Stimulated activated CD4-positive, alpha-beta T cell treated with anti-CD3 and anti-CD28 coated beads, Interleukin-1b, Interleukin-23, amount 100 ng/mL, for 48 hours (primary cell): ENCODE results near the gene CDK10.
A peak's percentile ranks its signal among the peaks of the same experiment; 100 is the strongest.
"Not testable (repeated sequence)": the region's sequence is repeated elsewhere in the genome, so short reads cannot be mapped to it uniquely, and the experiment has no call there.

ENCODE experiments used
- DNase-seq: peaks from one replicate; pipeline ENCODE4 v3.0.0-alpha.2; 2020

CDK10 gene

GRCh38 chr16:89697161-89697615 is 10.7 kb downstream of the CDK10 start:
- DNase-seq = no peak

GRCh38 chr16:89697616-89698331 is 11.3 kb downstream of the CDK10 start:
- DNase-seq = no peak

- DNase-seq = not testable (repeated sequence)
Measured at GRCh38 chr16:89698717-89699116, 12.2 kb downstream of the CDK10 start.

GRCh38 chr16:89699629-89700099 is 13.2 kb downstream of the CDK10 start:
- not testable (repeated sequence) for DNase-seq

DNA sequence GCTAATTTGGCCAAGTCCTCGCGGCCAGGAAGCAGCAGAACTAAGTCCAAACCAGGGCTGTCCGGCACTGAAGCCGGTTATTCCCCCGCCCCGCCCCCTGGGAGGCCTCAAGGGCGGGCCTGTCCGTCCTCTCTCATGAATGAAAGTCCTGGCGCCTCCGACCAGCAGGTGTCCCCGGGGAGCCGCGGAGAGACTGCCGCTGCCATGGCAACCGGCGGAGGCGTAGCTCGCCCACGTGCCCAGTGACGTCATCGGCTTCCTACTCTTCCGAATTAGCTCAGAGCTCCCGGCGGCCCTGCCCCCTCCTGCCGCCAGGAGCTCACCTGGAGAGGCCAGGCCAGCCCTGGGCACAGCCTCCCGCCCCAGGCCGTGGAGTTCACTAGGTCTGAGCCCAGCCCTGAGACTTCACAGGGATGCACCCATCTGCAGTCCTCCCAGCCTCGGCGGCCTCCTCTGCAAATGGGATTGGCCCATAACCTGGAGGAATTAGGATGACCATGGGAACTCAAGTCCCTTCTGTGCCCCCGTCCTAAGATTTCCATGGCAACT is 13.7 kb downstream of the CDK10 start:
- peak; percentile 96 for DNase-seq

DNA sequence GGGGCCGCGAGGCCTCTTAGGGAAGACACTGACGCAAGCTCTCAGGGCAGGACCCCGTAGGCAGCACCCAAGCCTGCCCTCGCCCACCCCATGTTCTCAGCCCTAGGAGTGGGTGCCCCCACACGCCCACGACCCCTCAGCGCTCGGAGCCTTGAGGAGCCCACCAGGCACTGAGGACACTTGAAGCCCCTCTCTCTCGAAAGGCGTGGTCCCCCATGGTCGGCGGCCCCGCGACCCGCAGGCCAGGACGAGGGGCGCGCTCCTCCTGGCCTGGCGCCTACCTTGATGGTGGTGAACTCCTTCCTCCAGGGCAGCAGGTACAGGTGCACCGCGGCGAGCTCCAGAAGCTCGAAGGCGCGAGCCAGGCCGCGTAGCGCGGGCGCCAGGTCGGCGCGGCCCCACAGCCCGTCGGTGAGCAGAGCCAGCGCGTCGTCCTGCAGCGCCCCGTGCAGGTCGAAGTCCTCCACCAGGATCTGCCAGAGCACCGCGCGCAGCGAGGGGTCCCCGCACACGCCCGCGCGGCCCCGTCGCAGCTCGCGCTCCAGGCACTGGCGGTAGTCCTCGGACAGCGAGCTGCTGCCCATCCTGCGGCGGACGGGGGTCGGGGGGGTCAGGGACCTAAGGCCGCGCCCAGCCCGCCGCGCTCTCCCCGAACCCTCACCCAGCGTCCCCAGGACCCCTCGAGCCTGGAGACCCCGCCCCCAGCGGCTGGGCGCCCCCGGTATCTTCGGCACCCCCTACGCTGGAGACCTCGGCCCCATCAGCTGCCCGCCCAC is 14.3 kb downstream of the CDK10 start:
- peak; percentile 62 for DNase-seq

DNA sequence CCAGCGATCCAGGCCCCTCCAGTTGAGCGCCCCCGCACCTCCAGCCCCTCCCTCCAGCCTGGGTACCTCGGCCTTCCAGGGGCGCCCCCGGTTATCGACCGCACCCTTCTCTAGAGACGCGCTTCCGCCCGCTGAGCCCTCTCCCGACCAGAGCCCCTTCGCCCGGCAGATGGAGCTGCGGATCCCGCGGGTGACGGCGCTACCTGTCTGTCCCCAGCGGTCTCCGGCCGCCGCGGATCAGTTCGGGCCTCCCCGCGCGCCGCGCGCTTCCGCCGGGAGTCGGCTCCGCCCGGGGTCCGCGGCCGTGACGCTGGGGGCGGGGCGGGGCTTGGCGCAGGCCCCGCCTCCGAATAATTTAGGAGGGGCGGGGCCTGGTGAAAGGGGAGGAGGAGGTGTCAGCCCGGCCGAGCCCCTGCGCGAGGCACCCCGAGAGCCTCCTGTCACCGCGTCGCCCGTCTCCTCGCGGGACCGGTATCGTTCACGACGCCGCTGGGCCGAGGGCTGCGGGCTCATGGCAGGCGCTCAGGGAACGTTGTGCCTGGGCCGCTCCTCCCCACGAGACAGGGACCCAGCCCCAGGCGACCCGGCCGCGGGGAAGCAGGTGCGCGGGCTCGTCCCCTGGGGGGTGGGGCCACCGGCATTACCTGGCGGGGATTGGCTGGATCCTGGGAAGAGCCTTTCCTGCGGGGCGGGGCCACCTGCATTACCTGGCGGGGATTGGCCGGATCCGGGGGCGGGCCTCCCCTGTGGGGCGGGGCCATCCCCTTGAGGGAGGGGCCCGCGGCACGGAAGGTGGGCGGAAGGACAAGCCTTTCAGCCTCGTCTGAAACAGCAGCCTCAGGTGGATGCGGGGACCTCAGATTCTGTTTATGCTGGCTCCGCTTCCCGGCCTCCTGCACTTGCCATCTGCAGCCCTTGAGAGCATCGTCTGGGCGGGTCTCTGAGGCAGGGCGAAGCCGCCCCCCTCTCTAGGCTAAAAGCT is 15.2 kb downstream of the CDK10 start, which contains the start of gene SPATA2L:
SPATA2L (minus strand) TSS at position 281 of the 982 bp plus-strand sequence. CDS start 473 bp downstream, outside the sequence.
- DNase-seq = peak; percentile 97

- DNase-seq = no peak
Measured at GRCh38 chr16:89704281-89704680, 17.8 kb downstream of the CDK10 start.

DNA sequence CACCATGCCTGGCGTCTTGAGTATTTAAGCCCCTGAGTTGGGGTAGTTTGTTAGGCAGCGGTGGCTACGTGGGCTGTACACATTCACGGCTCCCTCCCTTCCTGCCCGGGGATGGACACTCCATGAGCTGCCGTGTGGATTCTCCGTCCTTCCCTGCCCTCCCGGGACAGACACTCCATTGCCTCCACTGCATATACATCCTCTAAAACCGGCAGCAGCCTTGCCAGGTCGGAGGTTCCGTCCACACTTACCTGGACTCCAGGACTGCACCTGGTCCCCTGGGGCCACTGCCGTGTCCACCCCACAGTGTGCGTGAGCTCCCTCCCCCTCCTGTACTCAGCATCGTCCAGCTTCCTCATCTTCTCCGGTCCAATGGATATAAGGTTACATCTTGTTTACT is 18.5 kb downstream of the CDK10 start:
- no peak for DNase-seq

DNA sequence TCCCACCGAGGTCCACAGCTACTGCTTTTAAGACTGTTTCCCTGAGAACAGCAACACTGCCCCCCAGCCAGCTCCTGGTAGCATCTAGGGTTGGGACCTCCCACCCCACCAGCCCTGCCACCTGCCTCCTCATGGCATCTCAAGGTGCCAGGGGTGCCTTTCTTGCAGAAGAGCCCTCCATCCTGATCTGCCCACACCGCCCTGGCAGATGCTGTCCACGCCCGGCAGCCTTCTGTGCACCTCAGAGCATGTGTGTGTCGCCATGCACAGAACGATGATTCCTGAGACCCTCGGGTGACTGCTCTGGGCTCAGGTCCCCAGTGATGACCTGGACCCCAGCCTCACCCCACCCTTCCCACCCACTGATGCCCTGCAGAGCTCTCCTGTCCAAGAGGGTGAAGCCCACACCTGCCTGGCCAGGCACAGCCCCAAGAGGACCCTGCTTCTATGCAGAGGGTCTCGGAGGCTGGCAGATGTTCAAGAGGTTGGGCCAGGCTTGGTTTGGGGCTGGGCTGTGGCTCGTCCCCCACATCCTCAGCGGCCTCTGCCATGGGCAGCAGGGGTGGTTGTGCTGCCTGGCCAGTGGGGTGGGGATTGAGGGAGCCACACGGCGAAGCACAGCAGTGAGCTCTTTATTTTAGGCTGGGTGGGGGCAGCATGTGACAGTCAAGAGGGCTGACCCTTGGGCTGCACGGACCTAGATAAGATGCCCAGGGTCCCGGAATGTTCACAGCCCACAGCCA is 20.2 kb downstream of the CDK10 start:
- DNase-seq = no peak

GRCh38 chr16:89707695-89708094 is 21.2 kb downstream of the CDK10 start:
- no peak for DNase-seq

DNA sequence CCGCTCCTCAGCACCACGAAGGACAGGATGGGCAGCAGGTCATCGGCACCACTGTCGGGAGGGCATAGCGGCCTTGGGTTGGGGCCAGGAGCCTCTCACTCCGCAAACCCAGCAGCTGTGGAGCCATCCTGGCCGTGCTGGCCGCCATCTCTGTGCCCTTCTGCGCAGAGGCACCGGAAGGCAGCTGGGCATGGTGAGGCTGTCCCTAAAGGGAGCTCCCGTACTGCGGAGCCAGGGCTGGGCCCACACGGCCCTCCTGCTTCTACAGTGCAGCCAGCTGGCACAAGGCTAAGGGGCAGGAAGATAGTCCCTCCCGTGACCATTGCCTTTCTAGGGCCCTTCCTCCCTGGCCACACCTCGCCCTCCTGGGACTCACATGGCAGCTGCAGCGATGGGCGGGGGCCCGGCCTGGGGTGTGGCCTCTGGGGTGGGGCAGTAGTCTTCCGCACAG is 22.0 kb downstream of the CDK10 start:
- DNase-seq = no peak

DNA sequence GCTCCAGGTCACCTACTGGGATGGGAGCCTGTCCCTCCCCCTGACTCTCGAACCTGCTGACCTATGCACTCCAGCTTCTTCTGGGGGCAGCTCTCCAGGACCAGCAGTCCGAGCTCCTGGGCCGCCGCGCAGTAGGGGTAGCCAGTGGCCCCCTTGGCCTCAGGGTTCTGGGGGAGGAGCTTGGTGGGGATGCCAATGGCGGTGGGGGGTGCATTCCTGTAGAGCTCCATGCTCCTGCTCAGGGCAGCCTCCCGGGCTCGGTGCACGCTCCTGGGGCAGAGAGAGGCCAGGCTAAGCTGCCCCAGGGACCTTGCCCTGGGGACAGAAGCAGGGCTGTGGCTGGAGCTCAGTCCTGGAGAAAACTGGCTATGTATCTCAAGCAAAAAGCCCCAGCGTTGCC is 22.7 kb downstream of the CDK10 start:
- no peak for DNase-seq

- no peak for DNase-seq
Measured at GRCh38 chr16:89709716-89710432, 23.4 kb downstream of the CDK10 start.

GRCh38 chr16:89710709-89711564 is 24.4 kb downstream of the CDK10 start:
- DNase-seq = no peak

DNA sequence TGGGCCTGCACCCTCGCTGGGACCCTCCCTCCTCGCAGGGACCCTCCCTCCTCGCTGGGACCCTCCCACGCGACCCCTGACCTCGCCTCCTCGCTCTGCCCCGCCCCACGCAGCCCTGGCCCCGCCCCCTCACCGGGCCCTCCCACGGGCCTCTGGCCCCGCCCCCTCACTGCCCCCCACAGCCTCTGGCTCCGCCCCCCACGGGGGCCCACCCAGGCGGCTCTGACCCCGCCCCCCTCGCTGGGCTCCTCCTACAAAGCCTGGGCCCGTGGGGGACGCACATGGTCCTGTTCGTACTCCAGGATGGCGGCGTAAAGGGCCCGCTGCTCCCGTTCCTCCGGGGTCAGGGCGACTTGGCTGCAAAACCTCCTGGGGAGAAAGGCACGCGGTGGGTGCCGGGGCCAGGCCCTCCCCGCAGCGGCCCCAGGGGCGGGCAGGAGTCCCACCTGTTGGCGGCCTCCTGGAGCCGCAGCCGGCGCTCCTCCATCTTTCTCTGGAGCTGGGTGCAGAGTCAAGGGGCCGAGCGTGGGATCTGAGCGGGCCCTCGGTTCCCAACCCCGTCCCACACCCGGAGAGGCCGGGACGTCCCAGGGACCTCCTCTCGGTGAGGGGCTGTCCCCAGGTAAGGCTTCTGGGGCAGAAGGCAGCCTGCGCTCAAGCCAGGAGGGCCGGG is 25.2 kb downstream of the CDK10 start:
- DNase-seq = peak; percentile 77

DNA sequence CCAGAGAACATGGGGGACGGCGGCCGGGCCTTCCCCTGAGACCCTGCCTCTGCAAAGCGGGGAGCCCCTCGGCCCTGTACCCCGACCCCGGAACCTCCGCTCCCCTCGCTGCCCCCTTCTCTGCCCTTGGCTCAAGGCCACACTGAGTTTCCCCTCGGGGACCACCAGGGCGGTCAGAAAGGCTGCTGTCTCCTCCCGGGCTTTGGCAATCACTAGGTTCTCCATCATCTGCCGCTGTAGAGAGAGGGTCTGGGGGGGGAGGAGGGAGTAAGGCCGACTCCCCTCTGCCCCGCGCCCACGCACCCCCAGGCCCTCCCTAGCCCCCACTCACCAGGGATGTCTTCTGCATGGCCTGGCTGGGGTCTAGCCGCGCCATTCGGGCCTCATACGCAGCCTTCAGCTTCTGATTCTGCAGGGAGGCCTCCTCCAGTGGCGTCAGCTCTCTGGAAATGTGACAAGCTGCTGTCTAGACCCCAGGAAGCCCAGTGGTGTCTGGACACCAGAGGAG is 25.8 kb downstream of the CDK10 start:
- DNase-seq = no peak

GRCh38 chr16:89716493-89716892 is 30.0 kb downstream of the CDK10 start:
- no peak for DNase-seq
